GM12878 (cell line): Measurements from ENCODE around the gene MAPK13. TPM values are rescaled to one million over a fixed set of nuclear protein-coding genes. Genes with fewer than 3 reads are reported as not detected.

Experiments used
- ATAC-seq: fragments of 200-7000 bp; cut with Tn5 transposase; 3 replicates; pipeline ENCODE4 v1.9.1; 2020; ENCODE audit warnings: mild to moderate bottlenecking, moderate library complexity
- BruUV-seq: library from RNA; stranded (reverse); fragments of 400-500 nt; replicated peaks from 2 replicates; lab custom pipeline; 2021; lab: Mats Ljungman, UMichigan
- CTCF ChIA-PET: fragments of 300-600 bp; sonication (Branson Sonifier 250); formaldehyde crosslinking; extraction: SDS; loops from one replicate; lab custom pipeline; 2021; ENCODE audit warnings: inconsistent platforms; lab: Yijun Ruan, JAX
- POLR2A ChIA-PET: fragments of 350-600 bp; formaldehyde crosslinking; extraction: SDS; loops from one replicate; lab custom pipeline; 2021; ENCODE audit warnings: inconsistent platforms; lab: Charles Lee
- RAD21 ChIA-PET: fragments of 300-600 bp; sonication (Branson Sonifier 250); formaldehyde crosslinking; loops from one replicate; lab custom pipeline; 2023; ENCODE audit warnings: antibody characterized with exemption; ENCODE audit not compliant: unreplicated experiment; lab: Charles Lee
- SMC1A ChIA-PET: fragments of 300-600 bp; sonication (Branson Sonifier 250); formaldehyde crosslinking; loops from one replicate; lab custom pipeline; 2023; ENCODE audit not compliant: unreplicated experiment, uncharacterized antibody; lab: Charles Lee
- DNase-seq: peaks from one replicate; pipeline ENCODE4 v3.0.0-alpha.2; 2011; ENCODE audit warnings: low read depth, low spot score
- FAIRE-seq: peaks from 3 replicates; lab custom pipeline; 2011; peaks lifted over from hg19 to GRCh38; lab: Jason Lieb, UNC
- H2AFZ ChIP-seq: 2 replicates; pipeline ENCODE4 v1.6.0; 2011; ENCODE audit warnings: low read depth, low read length, control low read depth; ENCODE audit not compliant: control insufficient read depth
- H3K27ac ChIP-seq: 2 replicates; pipeline ENCODE4 v1.5.1; 2011; ENCODE audit warnings: control low read depth; ENCODE audit not compliant: control insufficient read depth, insufficient read depth
- H3K27me3 ChIP-seq, 2 experiments: replicated peaks in 1 of 2; 2 replicates each; pipeline versions ENCODE4 v1.6.0 to v1.6.1; 2011; ENCODE audit warnings: low read length in 1 of 2; ENCODE audit not compliant: control insufficient read depth in 2 of 2, insufficient read depth in 2 of 2
- H3K36me3 ChIP-seq, 2 experiments: 2 replicates each; pipeline ENCODE4 v1.5.1; 2011; ENCODE audit warnings: low read length in 1 of 2; ENCODE audit not compliant: control insufficient read depth in 2 of 2, insufficient read depth in 2 of 2
- H3K4me1 ChIP-seq: 2 replicates; pipeline ENCODE4 v1.6.1; 2011; ENCODE audit warnings: mild to moderate bottlenecking, low read length, moderate library complexity, mixed read lengths; ENCODE audit not compliant: control insufficient read depth, insufficient read depth
- H3K4me2 ChIP-seq: 2 replicates; pipeline ENCODE4 v1.6.0; 2011; ENCODE audit warnings: control low read depth; ENCODE audit not compliant: control insufficient read depth, insufficient read depth
- H3K4me3 ChIP-seq: fragments of 200-600 bp; sonication (generic); 2 replicates; pipeline ENCODE4 v1.5.1; 2016
- H3K79me2 ChIP-seq: 2 replicates; pipeline ENCODE4 v1.6.0; 2011; ENCODE audit warnings: low read length; ENCODE audit not compliant: control insufficient read depth, insufficient read depth
- H3K9ac ChIP-seq: 2 replicates; pipeline ENCODE4 v1.8.0; 2011; ENCODE audit warnings: low read length, control low read depth, mixed read lengths; ENCODE audit not compliant: control insufficient read depth, insufficient read depth
- H3K9me3 ChIP-seq: replicated peaks from 3 replicates; pipeline ENCODE4 v1.5.1; 2011; ENCODE audit warnings: mild to moderate bottlenecking, low read length; ENCODE audit not compliant: control insufficient read depth, insufficient read depth
- H4K20me1 ChIP-seq: 2 replicates; pipeline ENCODE4 v1.6.0; 2011; ENCODE audit not compliant: control insufficient read depth, insufficient read depth
- EP300 ChIP-seq, 2 experiments: fragments of 150-350 bp in 1 of 2; IDR thresholded peaks; 2 replicates each; pipeline ENCODE4 v1.6.1; 2011 to 2012; ENCODE audit warnings: low read depth in 2 of 2, low read length in 2 of 2, borderline replicate concordance in 1 of 2, improper control_type of control experiment in 1 of 2, inconsistent platforms in 1 of 2; ENCODE audit not compliant: control insufficient read depth in 1 of 2
- MTA3 ChIP-seq: IDR thresholded peaks from 2 replicates; pipeline ENCODE4 v1.6.1; 2012; ENCODE audit warnings: low read length, inconsistent platforms, borderline replicate concordance
- POU2F2 ChIP-seq: IDR thresholded peaks from 3 replicates; pipeline ENCODE4 v1.6.1; 2011; ENCODE audit warnings: low read depth, mild to moderate bottlenecking, low read length, borderline replicate concordance
- SPI1 ChIP-seq: IDR thresholded peaks from 2 replicates; pipeline ENCODE4 v1.6.1; 2011; ENCODE audit warnings: low read depth, mild to moderate bottlenecking, low read length, moderate library complexity, borderline replicate concordance; ENCODE audit not compliant: insufficient read depth
- TAF1 ChIP-seq: IDR thresholded peaks from 2 replicates; pipeline ENCODE4 v1.6.1; 2011; ENCODE audit warnings: mild to moderate bottlenecking, low read depth, low read length, borderline replicate concordance
- ZBTB40 ChIP-seq: fragments of 450-650 bp; IDR thresholded peaks from 2 replicates; pipeline ENCODE4 v1.6.1; 2016; ENCODE audit warnings: mild to moderate bottlenecking, moderate library complexity, borderline replicate concordance
- in situ Hi-C: fragments of 300-500 bp; cut with MboI; formaldehyde crosslinking; loops from 9 replicates; pipeline ENCODE4 v1.14.3; 2018; ENCODE audit warnings: mixed read lengths
- intact Hi-C: fragments of 100-400 bp; cut with micrococcal nuclease; formaldehyde crosslinking; loops from one replicate; pipeline ENCODE4 v1.14.2; 2022; ENCODE audit not compliant: unreplicated experiment
- polyA plus RNA-seq, 11 experiments: library from polyadenylated mRNA; depleted of rRNA in 4 of 11; unstranded in 6 of 11; stranded (reverse) in 5 of 11; fragments of >200 nt; fragmentation: Nextera tagmentation in 4 of 11; fragmentation: Illumina TruSeq in 1 of 11; extraction: Ambion mirVana in 4 of 11; extraction: Trizol in 1 of 11; gene quantifications; 1 replicate in 1 of 11; 2 replicates in 10 of 11; pipeline versions ENCODE4 v1.2.1 to v1.2.3, GENCODE V29; 2011 to 2016; ENCODE audit warnings: inconsistent platforms in 2 of 11, missing spikeins in 2 of 11, low read depth in 1 of 11
- total RNA-seq, 4 experiments: library from RNA; depleted of rRNA in 3 of 4; stranded (reverse); fragments of >200 nt in 3 of 4; fragmentation: Illumina TruSeq in 1 of 4; extraction: Trizol in 1 of 4; gene quantifications; 2 replicates each; pipeline versions ENCODE4 v1.2.1 to v1.2.3, GENCODE V29; 2013 to 2021
- TF ChIP-seq, protein P1 (sequence below): fragments of 450-650 bp; IDR thresholded peaks from 2 replicates; pipeline ENCODE4 v1.6.1; 2016; ENCODE audit warnings: mild to moderate bottlenecking

MAPK13 gene
- total and polyA plus RNA-seq, 10 of the 15 experiments (the other 5 are each of a cell fraction or from before 2014, with no cell fraction given): 1.8 to 48.0 (median 37.5) TPM

- TF ChIP-seq EP300 (IDR thresholded peaks at IDR 0.05; ENCODE audit: borderline replicate concordance in 1 of 2, control insufficient read depth in 1 of 2, low read depth in 2 of 2, low read length in 2 of 2): no peak
- TF ChIP-seq TAF1: no peak
- no peak for TF ChIP-seq MTA3
- TF ChIP-seq, protein P1, sequence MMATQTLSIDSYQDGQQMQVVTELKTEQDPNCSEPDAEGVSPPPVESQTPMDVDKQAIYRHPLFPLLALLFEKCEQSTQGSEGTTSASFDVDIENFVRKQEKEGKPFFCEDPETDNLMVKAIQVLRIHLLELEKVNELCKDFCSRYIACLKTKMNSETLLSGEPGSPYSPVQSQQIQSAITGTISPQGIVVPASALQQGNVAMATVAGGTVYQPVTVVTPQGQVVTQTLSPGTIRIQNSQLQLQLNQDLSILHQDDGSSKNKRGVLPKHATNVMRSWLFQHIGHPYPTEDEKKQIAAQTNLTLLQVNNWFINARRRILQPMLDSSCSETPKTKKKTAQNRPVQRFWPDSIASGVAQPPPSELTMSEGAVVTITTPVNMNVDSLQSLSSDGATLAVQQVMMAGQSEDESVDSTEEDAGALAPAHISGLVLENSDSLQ: no peak
- TF ChIP-seq ZBTB40: no peak
- no peak for TF ChIP-seq SPI1
- TF ChIP-seq, all 136 proteins: peak for 0
These were observed 49.8 kb downstream of the MAPK13 start (continued) for GRCh38 chr6:36180126-36180525.

DNA sequence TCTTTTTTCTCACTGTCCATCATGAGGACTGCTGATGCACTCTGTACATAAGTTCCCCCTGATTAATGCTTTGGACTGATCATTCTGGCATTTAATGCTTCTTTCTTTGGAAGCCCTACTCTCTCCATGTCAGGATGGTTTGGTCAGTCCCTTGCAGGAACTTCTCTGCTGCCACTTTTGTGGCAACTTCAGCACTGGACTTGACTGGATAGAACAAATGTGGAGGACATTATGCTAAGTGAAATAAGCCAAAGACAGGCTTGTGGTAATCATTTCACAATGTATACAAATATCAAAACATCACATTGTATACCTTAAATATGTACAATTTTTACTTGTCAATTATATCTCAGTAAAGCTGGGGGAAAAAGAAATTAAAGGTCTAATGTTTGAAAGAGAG is 54.0 kb downstream of the MAPK13 start:
- intact Hi-C loops: no loop called here
- DNase-seq: no peak
- POLR2A ChIA-PET: no interaction called here

More for the DNA sequence above, 54.0 kb downstream of the MAPK13 start:
- no TSS peak for BruUV-seq
- no peaks in the 10 kb centered on the region; the same call in 2 of the 3 replicates for H3K9me3 ChIP-seq
- H3K4me2 ChIP-seq: no peak overlapping the region
- FAIRE-seq: no peak
- ChIA-PET RAD21 (no interaction called here), SMC1A (interaction anchor here (0.9 kb wide), 1 partner anchor 11 kb away, joined by 3 read pairs; no protein-coding TSS in a partner anchor), CTCF (interaction anchor here (1.0 kb wide), 1 partner anchor 11 kb away, joined by 3 read pairs; no protein-coding TSS in a partner anchor)
- H3K27me3 ChIP-seq: no peaks in the 10 kb centered on the region
- no peaks in the 10 kb centered on the region for H3K79me2 ChIP-seq
- H2AFZ ChIP-seq: no peak overlapping the region
- H3K4me1 ChIP-seq: no peaks in the 10 kb centered on the region
- in situ Hi-C loops: no loop called here
- H4K20me1 ChIP-seq: no peaks in the 10 kb centered on the region
- no peak for TF ChIP-seq POU2F2
- no peak for ATAC-seq
- H3K36me3 ChIP-seq: no peaks in the 10 kb centered on the region
- H3K4me3 ChIP-seq: no peak overlapping the region
- H3K27ac ChIP-seq: no peak overlapping the region
- H3K9ac ChIP-seq: no peak overlapping the region
